Stimulated activated CD4-positive, alpha-beta T cell treated with anti-CD3 and anti-CD28 coated beads, Interleukin-15, amount 100 ng/mL, for 1 hour (primary cell): ENCODE data around the gene C16orf95.
"Not testable (repeated sequence)": the region's sequence is repeated elsewhere in the genome, so short reads cannot be mapped to it uniquely, and the experiment has no call there.

Experiments
- DNase-seq, 2 donors: peaks; one replicate each; pipeline ENCODE4 v3.0.0-alpha.2; 2020; ENCODE audit warnings: low read depth in 1 of 2, low spot score in 1 of 2

C16orf95 gene

GRCh38 chr16:87295259-87295658, 21.9 kb downstream of the C16orf95 start:
- DNase-seq, result no peak

- no peak for DNase-seq
These were observed 23.2 kb downstream of the C16orf95 start for GRCh38 chr16:87293990-87294389.

GRCh38 chr16:87291944-87292343, 25.2 kb downstream of the C16orf95 start:
- no peak for DNase-seq

GRCh38 chr16:87288753-87289362, 28.3 kb downstream of the C16orf95 start:
- DNase-seq, result no peak

GRCh38 chr16:87286839-87287626, 30.2 kb downstream of the C16orf95 start:
- no peak for DNase-seq

GRCh38 chr16:87284183-87284582, 33.0 kb downstream of the C16orf95 start:
- DNase-seq, result no peak

GRCh38 chr16:87279094-87279658, 38.0 kb downstream of the C16orf95 start:
- no peak for DNase-seq

- DNase-seq, result peak in 1 of 2 donors; percentile 14
These were observed 38.8 kb downstream of the C16orf95 start for GRCh38 chr16:87278191-87279093.

- DNase-seq, result no peak
These were observed 40.3 kb downstream of the C16orf95 start for GRCh38 chr16:87276924-87277323.

- no peak for DNase-seq
These were observed 41.0 kb downstream of the C16orf95 start for GRCh38 chr16:87276091-87276701.

- DNase-seq, result no peak
These were observed 42.4 kb downstream of the C16orf95 start for GRCh38 chr16:87274794-87275193.

GRCh38 chr16:87273471-87274030, 43.6 kb downstream of the C16orf95 start:
- no peak for DNase-seq

- DNase-seq, result no peak
These were observed 45.9 kb downstream of the C16orf95 start for GRCh38 chr16:87271256-87271655.

GRCh38 chr16:87267566-87267965, 49.6 kb downstream of the C16orf95 start:
- DNase-seq, result no peak

- DNase-seq, result no peak
These were observed 50.3 kb downstream of the C16orf95 start for GRCh38 chr16:87266846-87267245.

GRCh38 chr16:87265261-87265660, 51.9 kb downstream of the C16orf95 start:
- no peak for DNase-seq

- DNase-seq, result no peak
These were observed 52.6 kb downstream of the C16orf95 start for GRCh38 chr16:87264634-87265033.

- no peak for DNase-seq
These were observed 53.7 kb downstream of the C16orf95 start for GRCh38 chr16:87263418-87264052.

- no peak for DNase-seq
These were observed 57.8 kb downstream of the C16orf95 start for GRCh38 chr16:87259431-87259830.

- not testable (repeated sequence) for DNase-seq
These were observed 58.5 kb downstream of the C16orf95 start for GRCh38 chr16:87258653-87259052.
